MM.1S (cell line): ENCODE results near the gene MPC2.

Source experiments
- CTCF ChIP-seq: fragments of 300-600 bp; sonication (generic); IDR thresholded peaks from 2 replicates; pipeline ENCODE4 v1.5.1; 2016; ENCODE audit warnings: antibody characterized with exemption, low read length, mixed read lengths
- EZH2 ChIP-seq: fragments of 300-600 bp; sonication (generic); optimal IDR thresholded peaks from 2 replicates; pipeline ENCODE3; 2017; ENCODE audit warnings: low read depth, mild to moderate bottlenecking, antibody characterized with exemption, low read length, mixed read lengths

GRCh38 chr1:167974698-167975097, 37.8 kb upstream of the MPC2 start:
- TF ChIP-seq CTCF (no peak), EZH2 (no peak)
